GM10266 (cell line): ENCODE measurements around the gene NRL.
"Not testable (repeated sequence)": the region's sequence is repeated elsewhere in the genome, so short reads cannot be mapped to it uniquely, and the experiment has no call there.

Experiments used
- DNase-seq: peaks from one replicate; pipeline ENCODE4 v3.0.0; 2012; ENCODE audit errors: extremely low spot score
- CTCF ChIP-seq: IDR thresholded peaks from 2 replicates; pipeline ENCODE4 v1.5.1; 2012; ENCODE audit warnings: mild to moderate bottlenecking, low read depth; ENCODE audit not compliant: control insufficient read depth, insufficient read depth; ENCODE audit errors: missing control alignments

The NRL gene

GRCh38 chr14:24052656-24053547 lies 61.8 kb downstream of the NRL start:
- no peak for TF ChIP-seq CTCF
- DNase-seq, result no peak

GRCh38 chr14:24051789-24052655 lies 62.7 kb downstream of the NRL start, which contains the start of gene CARMIL3:
TSS of gene CARMIL3 (plus strand) at chr14:24052009. CDS start at chr14:24052154, 145 bp downstream.
- TF ChIP-seq CTCF, result no peak
- peak; percentile 90 for DNase-seq

DNA sequence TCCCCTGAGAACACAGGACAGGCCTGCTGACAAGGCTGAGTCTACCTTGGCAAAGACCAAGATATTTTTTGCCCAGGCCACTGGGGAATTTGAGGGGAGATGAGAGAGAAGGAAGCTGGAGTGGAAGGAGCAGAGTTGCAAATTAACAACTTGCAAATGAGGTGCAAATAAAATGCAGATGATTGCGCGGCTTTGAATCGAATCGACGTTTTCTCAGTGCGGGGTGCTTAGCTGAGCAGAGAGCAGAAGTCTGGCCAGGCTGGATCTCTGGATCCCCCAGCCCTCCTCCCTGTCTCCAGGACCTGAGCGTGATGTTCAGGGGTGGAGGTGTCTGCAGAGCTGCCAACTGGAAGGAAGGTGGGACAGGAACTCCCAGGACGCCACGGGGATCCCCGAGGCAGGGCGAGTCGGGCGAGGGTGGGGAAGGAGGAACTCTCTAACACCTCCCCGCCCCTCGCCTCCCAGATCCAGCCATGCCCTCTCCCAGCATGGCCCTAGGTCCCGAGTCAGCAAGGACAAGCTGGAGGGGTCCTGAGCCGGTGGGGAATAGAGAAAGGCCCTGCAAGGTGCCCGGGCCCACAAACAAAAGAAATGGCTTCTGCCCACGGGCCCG lies 63.5 kb downstream of the NRL start:
- TF ChIP-seq CTCF, result no peak
- DNase-seq, result no peak

- DNase-seq, result not testable (repeated sequence)
Measured at GRCh38 chr14:24050753-24051152, 64.0 kb downstream of the NRL start.

GRCh38 chr14:24049002-24049401 lies 65.7 kb downstream of the NRL start:
- DNase-seq, result not testable (repeated sequence)

- no peak for TF ChIP-seq CTCF
- no peak for DNase-seq
Measured at GRCh38 chr14:24042746-24043145, 72.0 kb downstream of the NRL start.

GRCh38 chr14:24040692-24041091 lies 74.1 kb downstream of the NRL start:
- DNase-seq, result no peak
- TF ChIP-seq CTCF, result no peak
